ENCODE measurements around the gene NCOA3. TPM values are rescaled to one million over a fixed set of nuclear protein-coding genes. Genes with fewer than 3 reads are reported as not detected.

Gene NCOA3
- total and polyA plus RNA-seq, 2 of the 8 experiments (the other 6 are each of a cell fraction or from before 2014, with no cell fraction given): 7.9 to 24.7 TPM

DNA sequence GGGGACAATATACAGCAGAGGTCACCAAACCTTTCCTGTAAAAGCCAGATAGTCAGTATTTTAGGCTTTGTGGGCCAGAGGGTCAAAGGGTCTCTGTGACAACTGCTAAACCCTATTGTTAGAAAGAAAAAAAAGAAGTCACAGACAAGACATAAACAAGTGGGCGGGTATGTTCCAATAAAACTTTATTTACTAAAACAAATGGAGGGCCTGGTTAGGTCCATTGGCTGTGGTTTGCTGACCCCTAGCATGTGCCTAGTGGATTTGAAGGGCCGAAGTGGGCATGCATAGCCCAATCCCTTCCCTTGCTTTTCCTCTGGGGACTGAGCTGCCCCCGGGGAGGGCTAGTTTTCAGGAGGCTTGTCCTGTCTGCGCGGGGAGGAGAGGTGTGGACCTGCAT is 204.7 kb downstream of the NCOA3 start (continued):
- TF ChIP-seq, protein P1, sequence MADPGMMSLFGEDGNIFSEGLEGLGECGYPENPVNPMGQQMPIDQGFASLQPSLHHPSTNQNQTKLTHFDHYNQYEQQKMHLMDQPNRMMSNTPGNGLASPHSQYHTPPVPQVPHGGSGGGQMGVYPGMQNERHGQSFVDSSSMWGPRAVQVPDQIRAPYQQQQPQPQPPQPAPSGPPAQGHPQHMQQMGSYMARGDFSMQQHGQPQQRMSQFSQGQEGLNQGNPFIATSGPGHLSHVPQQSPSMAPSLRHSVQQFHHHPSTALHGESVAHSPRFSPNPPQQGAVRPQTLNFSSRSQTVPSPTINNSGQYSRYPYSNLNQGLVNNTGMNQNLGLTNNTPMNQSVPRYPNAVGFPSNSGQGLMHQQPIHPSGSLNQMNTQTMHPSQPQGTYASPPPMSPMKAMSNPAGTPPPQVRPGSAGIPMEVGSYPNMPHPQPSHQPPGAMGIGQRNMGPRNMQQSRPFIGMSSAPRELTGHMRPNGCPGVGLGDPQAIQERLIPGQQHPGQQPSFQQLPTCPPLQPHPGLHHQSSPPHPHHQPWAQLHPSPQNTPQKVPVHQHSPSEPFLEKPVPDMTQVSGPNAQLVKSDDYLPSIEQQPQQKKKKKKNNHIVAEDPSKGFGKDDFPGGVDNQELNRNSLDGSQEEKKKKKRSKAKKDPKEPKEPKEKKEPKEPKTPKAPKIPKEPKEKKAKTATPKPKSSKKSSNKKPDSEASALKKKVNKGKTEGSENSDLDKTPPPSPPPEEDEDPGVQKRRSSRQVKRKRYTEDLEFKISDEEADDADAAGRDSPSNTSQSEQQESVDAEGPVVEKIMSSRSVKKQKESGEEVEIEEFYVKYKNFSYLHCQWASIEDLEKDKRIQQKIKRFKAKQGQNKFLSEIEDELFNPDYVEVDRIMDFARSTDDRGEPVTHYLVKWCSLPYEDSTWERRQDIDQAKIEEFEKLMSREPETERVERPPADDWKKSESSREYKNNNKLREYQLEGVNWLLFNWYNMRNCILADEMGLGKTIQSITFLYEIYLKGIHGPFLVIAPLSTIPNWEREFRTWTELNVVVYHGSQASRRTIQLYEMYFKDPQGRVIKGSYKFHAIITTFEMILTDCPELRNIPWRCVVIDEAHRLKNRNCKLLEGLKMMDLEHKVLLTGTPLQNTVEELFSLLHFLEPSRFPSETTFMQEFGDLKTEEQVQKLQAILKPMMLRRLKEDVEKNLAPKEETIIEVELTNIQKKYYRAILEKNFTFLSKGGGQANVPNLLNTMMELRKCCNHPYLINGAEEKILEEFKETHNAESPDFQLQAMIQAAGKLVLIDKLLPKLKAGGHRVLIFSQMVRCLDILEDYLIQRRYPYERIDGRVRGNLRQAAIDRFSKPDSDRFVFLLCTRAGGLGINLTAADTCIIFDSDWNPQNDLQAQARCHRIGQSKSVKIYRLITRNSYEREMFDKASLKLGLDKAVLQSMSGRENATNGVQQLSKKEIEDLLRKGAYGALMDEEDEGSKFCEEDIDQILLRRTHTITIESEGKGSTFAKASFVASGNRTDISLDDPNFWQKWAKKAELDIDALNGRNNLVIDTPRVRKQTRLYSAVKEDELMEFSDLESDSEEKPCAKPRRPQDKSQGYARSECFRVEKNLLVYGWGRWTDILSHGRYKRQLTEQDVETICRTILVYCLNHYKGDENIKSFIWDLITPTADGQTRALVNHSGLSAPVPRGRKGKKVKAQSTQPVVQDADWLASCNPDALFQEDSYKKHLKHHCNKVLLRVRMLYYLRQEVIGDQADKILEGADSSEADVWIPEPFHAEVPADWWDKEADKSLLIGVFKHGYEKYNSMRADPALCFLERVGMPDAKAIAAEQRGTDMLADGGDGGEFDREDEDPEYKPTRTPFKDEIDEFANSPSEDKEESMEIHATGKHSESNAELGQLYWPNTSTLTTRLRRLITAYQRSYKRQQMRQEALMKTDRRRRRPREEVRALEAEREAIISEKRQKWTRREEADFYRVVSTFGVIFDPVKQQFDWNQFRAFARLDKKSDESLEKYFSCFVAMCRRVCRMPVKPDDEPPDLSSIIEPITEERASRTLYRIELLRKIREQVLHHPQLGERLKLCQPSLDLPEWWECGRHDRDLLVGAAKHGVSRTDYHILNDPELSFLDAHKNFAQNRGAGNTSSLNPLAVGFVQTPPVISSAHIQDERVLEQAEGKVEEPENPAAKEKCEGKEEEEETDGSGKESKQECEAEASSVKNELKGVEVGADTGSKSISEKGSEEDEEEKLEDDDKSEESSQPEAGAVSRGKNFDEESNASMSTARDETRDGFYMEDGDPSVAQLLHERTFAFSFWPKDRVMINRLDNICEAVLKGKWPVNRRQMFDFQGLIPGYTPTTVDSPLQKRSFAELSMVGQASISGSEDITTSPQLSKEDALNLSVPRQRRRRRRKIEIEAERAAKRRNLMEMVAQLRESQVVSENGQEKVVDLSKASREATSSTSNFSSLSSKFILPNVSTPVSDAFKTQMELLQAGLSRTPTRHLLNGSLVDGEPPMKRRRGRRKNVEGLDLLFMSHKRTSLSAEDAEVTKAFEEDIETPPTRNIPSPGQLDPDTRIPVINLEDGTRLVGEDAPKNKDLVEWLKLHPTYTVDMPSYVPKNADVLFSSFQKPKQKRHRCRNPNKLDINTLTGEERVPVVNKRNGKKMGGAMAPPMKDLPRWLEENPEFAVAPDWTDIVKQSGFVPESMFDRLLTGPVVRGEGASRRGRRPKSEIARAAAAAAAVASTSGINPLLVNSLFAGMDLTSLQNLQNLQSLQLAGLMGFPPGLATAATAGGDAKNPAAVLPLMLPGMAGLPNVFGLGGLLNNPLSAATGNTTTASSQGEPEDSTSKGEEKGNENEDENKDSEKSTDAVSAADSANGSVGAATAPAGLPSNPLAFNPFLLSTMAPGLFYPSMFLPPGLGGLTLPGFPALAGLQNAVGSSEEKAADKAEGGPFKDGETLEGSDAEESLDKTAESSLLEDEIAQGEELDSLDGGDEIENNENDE (IDR thresholded peaks at IDR 0.05; ENCODE audit: insufficient replicate concordance, low read length): no peak
- TF ChIP-seq, protein P2, sequence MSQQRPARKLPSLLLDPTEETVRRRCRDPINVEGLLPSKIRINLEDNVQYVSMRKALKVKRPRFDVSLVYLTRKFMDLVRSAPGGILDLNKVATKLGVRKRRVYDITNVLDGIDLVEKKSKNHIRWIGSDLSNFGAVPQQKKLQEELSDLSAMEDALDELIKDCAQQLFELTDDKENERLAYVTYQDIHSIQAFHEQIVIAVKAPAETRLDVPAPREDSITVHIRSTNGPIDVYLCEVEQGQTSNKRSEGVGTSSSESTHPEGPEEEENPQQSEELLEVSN (IDR thresholded peaks at IDR 0.05): no peak
- TF ChIP-seq CBX5 (IDR thresholded peaks at IDR 0.05; ENCODE audit: low read depth, low read length) (no peak), SAP30 (IDR thresholded peaks at IDR 0.05; ENCODE audit: insufficient read depth, insufficient replicate concordance, low read length) (no peak), RXRA (IDR thresholded peaks at IDR 0.05; ENCODE audit: insufficient read depth, low read depth, low read length) (no peak), POLR2AphosphoS5 (IDR thresholded peaks at IDR 0.05; ENCODE audit: low read depth, low read length) (no peak), RNF2 (IDR thresholded peaks at IDR 0.05; ENCODE audit: borderline replicate concordance, low read depth, low read length, missing control alignments, poor library complexity, severe bottlenecking) (no peak), MAFK (IDR thresholded peaks at IDR 0.05; ENCODE audit: low read depth, low read length) (no peak), CTBP2 (IDR thresholded peaks at IDR 0.05; ENCODE audit: borderline replicate concordance, insufficient read depth, insufficient read length, low read length) (no peak)
